WTC11 (cell line): ENCODE data around the gene MARCKSL1.

Source experiments
- ATF6 ChIP-seq: sonication (generic); formaldehyde crosslinking; IDR thresholded peaks from 2 replicates; pipeline ENCODE4 v1.8.1; 2023; ENCODE audit warnings: mild to moderate bottlenecking, missing genetic modification reagents
- CBFB ChIP-seq: sonication (generic); formaldehyde crosslinking; IDR thresholded peaks from 2 replicates; pipeline ENCODE4 v1.8.1; 2022; ENCODE audit warnings: mild to moderate bottlenecking, low read depth, missing genetic modification reagents
- FOXJ3 ChIP-seq: sonication (generic); formaldehyde crosslinking; IDR thresholded peaks from 2 replicates; pipeline ENCODE4 v1.9.0; 2021; ENCODE audit warnings: missing genetic modification reagents, mild to moderate bottlenecking, borderline replicate concordance
- MAX ChIP-seq: sonication (generic); formaldehyde crosslinking; IDR thresholded peaks from 2 replicates; pipeline ENCODE4 v1.8.0; 2022; ENCODE audit warnings: mild to moderate bottlenecking, missing genetic modification reagents
- NFYB ChIP-seq: sonication (generic); formaldehyde crosslinking; conservative IDR thresholded peaks from 2 replicates; pipeline ENCODE4 v1.8.0; 2022; ENCODE audit warnings: low read depth, missing genetic modification reagents
- ZNF263 ChIP-seq: sonication (generic); formaldehyde crosslinking; IDR thresholded peaks from 2 replicates; pipeline ENCODE4 v1.8.1; 2022; ENCODE audit warnings: low read depth, mild to moderate bottlenecking, moderate library complexity, missing genetic modification reagents
- ZNF317 ChIP-seq: sonication (generic); formaldehyde crosslinking; IDR thresholded peaks from 2 replicates; pipeline ENCODE4 v1.8.1; 2023; ENCODE audit warnings: low read depth, mild to moderate bottlenecking, moderate library complexity, missing genetic modification reagents, borderline replicate concordance
- ZNF671 ChIP-seq: fragments of 250-450 bp; sonication (Bioruptor Pico); IDR thresholded peaks from 2 replicates; pipeline ENCODE4 v1.8.0; 2021; ENCODE audit warnings: mild to moderate bottlenecking
- TF ChIP-seq, protein P1 (sequence below): fragments of 200-600 bp; IDR thresholded peaks from 2 replicates; pipeline ENCODE4 v1.8.0; 2022; ENCODE audit warnings: antibody characterized with exemption

DNA sequence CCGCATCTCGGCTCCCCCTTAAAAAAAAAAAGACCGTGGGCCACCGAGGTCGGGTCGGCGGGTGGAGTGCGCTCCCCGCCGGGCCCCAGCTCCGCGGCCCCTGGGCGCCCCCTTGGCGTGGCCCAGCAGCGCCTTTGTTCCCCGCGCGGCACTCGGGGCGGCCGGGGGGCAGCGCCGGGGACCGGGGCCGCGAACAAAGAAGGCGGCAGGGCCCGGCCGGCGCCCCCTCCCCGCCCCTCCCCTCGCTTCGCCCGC is 571 bp downstream of the MARCKSL1 start:
- TF ChIP-seq ZNF263 (CRISPR knock-in tag) (no peak), NFYB (CRISPR knock-in tag) (no peak), MAX (CRISPR knock-in tag) (no peak), ZNF317 (no peak), ATF6 (CRISPR knock-in tag) (no peak), CBFB (no peak), ZNF671 (CRISPR knock-in tag) (no peak), FOXJ3 (CRISPR knock-in tag) (no peak)
- TF ChIP-seq, protein P1, sequence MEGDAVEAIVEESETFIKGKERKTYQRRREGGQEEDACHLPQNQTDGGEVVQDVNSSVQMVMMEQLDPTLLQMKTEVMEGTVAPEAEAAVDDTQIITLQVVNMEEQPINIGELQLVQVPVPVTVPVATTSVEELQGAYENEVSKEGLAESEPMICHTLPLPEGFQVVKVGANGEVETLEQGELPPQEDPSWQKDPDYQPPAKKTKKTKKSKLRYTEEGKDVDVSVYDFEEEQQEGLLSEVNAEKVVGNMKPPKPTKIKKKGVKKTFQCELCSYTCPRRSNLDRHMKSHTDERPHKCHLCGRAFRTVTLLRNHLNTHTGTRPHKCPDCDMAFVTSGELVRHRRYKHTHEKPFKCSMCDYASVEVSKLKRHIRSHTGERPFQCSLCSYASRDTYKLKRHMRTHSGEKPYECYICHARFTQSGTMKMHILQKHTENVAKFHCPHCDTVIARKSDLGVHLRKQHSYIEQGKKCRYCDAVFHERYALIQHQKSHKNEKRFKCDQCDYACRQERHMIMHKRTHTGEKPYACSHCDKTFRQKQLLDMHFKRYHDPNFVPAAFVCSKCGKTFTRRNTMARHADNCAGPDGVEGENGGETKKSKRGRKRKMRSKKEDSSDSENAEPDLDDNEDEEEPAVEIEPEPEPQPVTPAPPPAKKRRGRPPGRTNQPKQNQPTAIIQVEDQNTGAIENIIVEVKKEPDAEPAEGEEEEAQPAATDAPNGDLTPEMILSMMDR: no peak
